SK-N-SH (cell line): ENCODE data around the gene SIDT1. TPM values are rescaled to one million over a fixed set of nuclear protein-coding genes. Genes with fewer than 3 reads are reported as not detected.

Experiments used
- CTCF ChIA-PET: fragments of 300-600, 350-600 bp; formaldehyde crosslinking; extraction: SDS; loops from one replicate; lab custom pipeline; 2021; lab: Yijun Ruan, JAX
- POLR2A ChIA-PET: fragments of 350-600 bp; sonication (Branson Sonifier 250); formaldehyde crosslinking; extraction: SDS; loops from one replicate; lab custom pipeline; 2020; ENCODE audit warnings: antibody characterized with exemption, inconsistent platforms; lab: Yijun Ruan, JAX
- DNase-seq: peaks from one replicate; pipeline ENCODE4 v3.0.0; 2012
- H2AFZ ChIP-seq: fragments of 200-600 bp; sonication (generic); 2 replicates; pipeline ENCODE4 v1.8.1; 2016; ENCODE audit warnings: antibody characterized with exemption, mild to moderate bottlenecking, low read depth
- H3F3A ChIP-seq: fragments of 200-600 bp; sonication (generic); replicated peaks from 2 replicates; pipeline ENCODE3; 2016; ENCODE audit warnings: antibody characterized with exemption, mild to moderate bottlenecking; ENCODE audit not compliant: insufficient read depth
- H3K27ac ChIP-seq, 2 experiments: fragments of 200-500 bp in 1 of 2; fragments of 200-600 bp in 1 of 2; sonication (Bioruptor generic) in 1 of 2; sonication (generic), shearing (Covaris generic) in 1 of 2; 2 replicates each; pipeline versions ENCODE4 v1.5.1 to v1.6.1; 2014 to 2016; ENCODE audit warnings: low read depth in 2 of 2, inconsistent platforms in 1 of 2, low read length in 1 of 2, mild to moderate bottlenecking in 1 of 2, mixed read lengths in 1 of 2
- H3K27me3 ChIP-seq: fragments of 200-600 bp; sonication (generic), shearing (Covaris generic); 2 replicates; pipeline ENCODE4 v1.6.1; 2016; ENCODE audit warnings: mixed run types; ENCODE audit not compliant: insufficient read depth
- H3K36me3 ChIP-seq, 2 experiments: fragments of 200-500 bp in 1 of 2; fragments of 200-600 bp in 1 of 2; sonication (Bioruptor generic) in 1 of 2; sonication (generic) in 1 of 2; replicated peaks in 1 of 2; 2 replicates each; pipeline versions ENCODE3 to v1.5.1; 2014 to 2016; ENCODE audit warnings: low read length in 1 of 2, mild to moderate bottlenecking in 1 of 2; ENCODE audit not compliant: insufficient read depth in 2 of 2, control insufficient read depth in 1 of 2
- H3K4me1 ChIP-seq, 2 experiments: fragments of 200-500 bp in 1 of 2; fragments of 200-600 bp in 1 of 2; sonication (Bioruptor generic) in 1 of 2; sonication (generic), shearing (Covaris generic) in 1 of 2; 2 replicates each; pipeline versions ENCODE4 v1.5.1 to v1.6.1; 2014 to 2016; ENCODE audit warnings: low read depth in 1 of 2, low read length in 1 of 2, mixed run types in 1 of 2; ENCODE audit not compliant: insufficient read depth in 2 of 2, control insufficient read depth in 1 of 2
- H3K4me2 ChIP-seq: fragments of 200-600 bp; sonication (generic), shearing (Covaris generic); 2 replicates; pipeline ENCODE4 v1.6.1; 2017; ENCODE audit warnings: mixed run types
- H3K4me3 ChIP-seq, 2 experiments: fragments of 200-500 bp in 1 of 2; fragments of 200-600 bp in 1 of 2; sonication (Bioruptor generic) in 1 of 2; sonication (generic), shearing (Covaris generic) in 1 of 2; 2 replicates each; pipeline versions ENCODE4 v1.5.1 to v1.8.1; 2014 to 2016; ENCODE audit warnings: low read depth in 2 of 2, inconsistent platforms in 1 of 2, low read length in 1 of 2, mild to moderate bottlenecking in 1 of 2, mixed read lengths in 1 of 2, moderate library complexity in 1 of 2
- H3K79me2 ChIP-seq: fragments of 200-600 bp; sonication (generic); 2 replicates; pipeline ENCODE4 v1.8.1; 2017; ENCODE audit warnings: mild to moderate bottlenecking; ENCODE audit not compliant: insufficient read depth
- H3K9ac ChIP-seq: fragments of 200-600 bp; sonication (generic); 2 replicates; pipeline ENCODE4 v1.6.1; 2017; ENCODE audit warnings: mixed run types
- H3K9me2 ChIP-seq: fragments of 200-600 bp; sonication (generic); 2 replicates; pipeline ENCODE4 v1.6.1; 2017; ENCODE audit warnings: mixed run types
- H3K9me3 ChIP-seq: fragments of 200-600 bp; sonication (generic); 2 replicates; pipeline ENCODE4 v1.6.1; 2017; ENCODE audit warnings: mixed run types, mild to moderate bottlenecking, moderate library complexity
- H4K20me1 ChIP-seq: fragments of 200-600 bp; sonication (generic); 2 replicates; pipeline ENCODE4 v1.6.1; 2017; ENCODE audit warnings: mild to moderate bottlenecking, mixed run types; ENCODE audit not compliant: insufficient read depth
- EZH2phosphoT487 ChIP-seq: fragments of 200-600 bp; sonication (generic); IDR thresholded peaks from 2 replicates; pipeline ENCODE4 v1.6.1; 2017; ENCODE audit warnings: low read depth, mixed run types, mild to moderate bottlenecking, antibody characterized with exemption, moderate library complexity, borderline replicate concordance
- JUND ChIP-seq: IDR thresholded peaks from 2 replicates; pipeline ENCODE4 v1.4.0; 2012
- MEF2A ChIP-seq: IDR thresholded peaks from 2 replicates; pipeline ENCODE4 v1.4.0; 2012; ENCODE audit warnings: low read depth, borderline replicate concordance
- NFIC ChIP-seq: IDR thresholded peaks from 2 replicates; pipeline ENCODE4 v1.4.0; 2012; ENCODE audit warnings: borderline replicate concordance
- POLR2AphosphoS5 ChIP-seq: IDR thresholded peaks from 2 replicates; pipeline ENCODE4 v1.6.1; 2012; ENCODE audit warnings: low read depth, low read length
- RXRA ChIP-seq: IDR thresholded peaks from 2 replicates; pipeline ENCODE4 v1.4.0; 2012; ENCODE audit warnings: low read depth, mild to moderate bottlenecking, borderline replicate concordance
- SIN3A ChIP-seq: IDR thresholded peaks from 2 replicates; pipeline ENCODE4 v1.6.1; 2012; ENCODE audit warnings: low read depth, mild to moderate bottlenecking, low read length, moderate library complexity, borderline replicate concordance
- SMC3 ChIP-seq: IDR thresholded peaks from 2 replicates; pipeline ENCODE4 v1.6.1; 2012; ENCODE audit warnings: low read depth, low read length, improper control_type of control experiment
- TCF12 ChIP-seq: IDR thresholded peaks from 2 replicates; pipeline ENCODE4 v1.4.0; 2012
- WGBS: methylation state at CpG from one replicate; pipeline ENCODE4 v1.1.6; 2017; ENCODE audit warnings: low lambda C conversion rate; 5-methylcytosine and 5-hydroxymethylcytosine counted together
- polyA plus RNA-seq, 3 experiments: library from polyadenylated mRNA; depleted of rRNA; stranded (reverse); fragments of >200 nt; gene quantifications; 2 replicates each; pipeline ENCODE4 v1.2.3, GENCODE V29; 2012
- TF ChIP-seq, protein P1 (sequence below): fragments of 150-350 bp; IDR thresholded peaks from 2 replicates; pipeline ENCODE4 v1.6.1; 2016; ENCODE audit warnings: mild to moderate bottlenecking, low read depth, low read length
- TF ChIP-seq, protein P2 (sequence below): fragments of 150-350 bp; IDR thresholded peaks from 2 replicates; pipeline ENCODE4 v1.6.1; 2017; ENCODE audit warnings: antibody characterized with exemption, low read length, low read depth, borderline replicate concordance
- TF ChIP-seq, protein P3 (sequence below): IDR thresholded peaks from 2 replicates; pipeline ENCODE4 v1.6.1; 2012; ENCODE audit warnings: mild to moderate bottlenecking, low read depth, low read length, moderate library complexity
- TF ChIP-seq, protein P4 (sequence below): IDR thresholded peaks from 2 replicates; pipeline ENCODE4; 2012
- TF ChIP-seq, protein P5 (sequence below): IDR thresholded peaks from 2 replicates; pipeline ENCODE4 v1.4.0; 2012; ENCODE audit warnings: low read depth, borderline replicate concordance
- TF ChIP-seq, protein P6 (sequence below): fragments of 200-600 bp; sonication (generic); IDR thresholded peaks from 2 replicates; pipeline ENCODE4 v1.6.1; 2017; ENCODE audit warnings: antibody characterized with exemption, mild to moderate bottlenecking, moderate library complexity
- TF ChIP-seq, protein P7 (sequence below): IDR thresholded peaks from 2 replicates; pipeline ENCODE4 v1.4.0; 2012; ENCODE audit warnings: low read depth, borderline replicate concordance

Gene SIDT1
- polyA plus RNA-seq, 1 of the 3 experiments (the other 2 are of a cell fraction) = 0.02 TPM

DNA sequence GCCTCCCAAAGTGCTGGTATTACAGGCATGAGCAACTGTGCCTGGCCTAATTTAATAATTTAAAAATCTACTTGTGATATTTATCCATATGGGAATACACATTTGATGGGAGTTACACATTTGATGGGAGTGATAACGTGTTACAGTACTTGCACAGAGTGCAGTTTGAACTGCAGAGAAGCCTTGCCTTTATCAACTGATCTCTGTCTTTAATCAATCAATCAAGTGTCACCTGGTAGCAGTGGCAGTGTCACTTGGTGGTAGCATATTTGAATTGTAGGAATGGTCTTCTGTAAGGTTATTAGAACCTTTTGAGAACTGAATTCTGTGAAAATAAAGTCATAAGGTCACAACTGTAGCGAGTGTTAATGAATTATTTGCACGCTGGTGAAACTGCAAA, 37.8 kb downstream of the SIDT1 start:
- CTCF ChIA-PET = no interaction called here
- 68% methylated on average over 3 of the region's 3 CpGs for WGBS
- no peak overlapping the region for H3K4me2 ChIP-seq
- no peaks in the 10 kb centered on the region for H3K9me3 ChIP-seq
- no peaks in the 10 kb centered on the region for H3K36me3 ChIP-seq
- peaks cover 4% of the 10 kb centered on the region; the same call in 1 of the 2 replicates for H3K27me3 ChIP-seq
- H2AFZ ChIP-seq = no peak overlapping the region
- DNase-seq = no peak
- no peaks in the 10 kb centered on the region for H3K79me2 ChIP-seq
- POLR2A ChIA-PET = no interaction called here
- H3K9ac ChIP-seq = no peak overlapping the region
- H4K20me1 ChIP-seq = no peaks in the 10 kb centered on the region
- H3K4me1 ChIP-seq = no peaks in the 10 kb centered on the region
- H3F3A ChIP-seq = no peaks in the 10 kb centered on the region
- H3K9me2 ChIP-seq = no peaks in the 10 kb centered on the region
- H3K4me3 ChIP-seq = no peak overlapping the region
- no peak overlapping the region for H3K27ac ChIP-seq
- TF ChIP-seq, protein P1, sequence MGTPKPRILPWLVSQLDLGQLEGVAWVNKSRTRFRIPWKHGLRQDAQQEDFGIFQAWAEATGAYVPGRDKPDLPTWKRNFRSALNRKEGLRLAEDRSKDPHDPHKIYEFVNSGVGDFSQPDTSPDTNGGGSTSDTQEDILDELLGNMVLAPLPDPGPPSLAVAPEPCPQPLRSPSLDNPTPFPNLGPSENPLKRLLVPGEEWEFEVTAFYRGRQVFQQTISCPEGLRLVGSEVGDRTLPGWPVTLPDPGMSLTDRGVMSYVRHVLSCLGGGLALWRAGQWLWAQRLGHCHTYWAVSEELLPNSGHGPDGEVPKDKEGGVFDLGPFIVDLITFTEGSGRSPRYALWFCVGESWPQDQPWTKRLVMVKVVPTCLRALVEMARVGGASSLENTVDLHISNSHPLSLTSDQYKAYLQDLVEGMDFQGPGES = no peak
- no peak for TF ChIP-seq SIN3A
- TF ChIP-seq, protein P2, sequence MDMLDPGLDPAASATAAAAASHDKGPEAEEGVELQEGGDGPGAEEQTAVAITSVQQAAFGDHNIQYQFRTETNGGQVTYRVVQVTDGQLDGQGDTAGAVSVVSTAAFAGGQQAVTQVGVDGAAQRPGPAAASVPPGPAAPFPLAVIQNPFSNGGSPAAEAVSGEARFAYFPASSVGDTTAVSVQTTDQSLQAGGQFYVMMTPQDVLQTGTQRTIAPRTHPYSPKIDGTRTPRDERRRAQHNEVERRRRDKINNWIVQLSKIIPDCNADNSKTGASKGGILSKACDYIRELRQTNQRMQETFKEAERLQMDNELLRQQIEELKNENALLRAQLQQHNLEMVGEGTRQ = no peak
- TF ChIP-seq, protein P3, sequence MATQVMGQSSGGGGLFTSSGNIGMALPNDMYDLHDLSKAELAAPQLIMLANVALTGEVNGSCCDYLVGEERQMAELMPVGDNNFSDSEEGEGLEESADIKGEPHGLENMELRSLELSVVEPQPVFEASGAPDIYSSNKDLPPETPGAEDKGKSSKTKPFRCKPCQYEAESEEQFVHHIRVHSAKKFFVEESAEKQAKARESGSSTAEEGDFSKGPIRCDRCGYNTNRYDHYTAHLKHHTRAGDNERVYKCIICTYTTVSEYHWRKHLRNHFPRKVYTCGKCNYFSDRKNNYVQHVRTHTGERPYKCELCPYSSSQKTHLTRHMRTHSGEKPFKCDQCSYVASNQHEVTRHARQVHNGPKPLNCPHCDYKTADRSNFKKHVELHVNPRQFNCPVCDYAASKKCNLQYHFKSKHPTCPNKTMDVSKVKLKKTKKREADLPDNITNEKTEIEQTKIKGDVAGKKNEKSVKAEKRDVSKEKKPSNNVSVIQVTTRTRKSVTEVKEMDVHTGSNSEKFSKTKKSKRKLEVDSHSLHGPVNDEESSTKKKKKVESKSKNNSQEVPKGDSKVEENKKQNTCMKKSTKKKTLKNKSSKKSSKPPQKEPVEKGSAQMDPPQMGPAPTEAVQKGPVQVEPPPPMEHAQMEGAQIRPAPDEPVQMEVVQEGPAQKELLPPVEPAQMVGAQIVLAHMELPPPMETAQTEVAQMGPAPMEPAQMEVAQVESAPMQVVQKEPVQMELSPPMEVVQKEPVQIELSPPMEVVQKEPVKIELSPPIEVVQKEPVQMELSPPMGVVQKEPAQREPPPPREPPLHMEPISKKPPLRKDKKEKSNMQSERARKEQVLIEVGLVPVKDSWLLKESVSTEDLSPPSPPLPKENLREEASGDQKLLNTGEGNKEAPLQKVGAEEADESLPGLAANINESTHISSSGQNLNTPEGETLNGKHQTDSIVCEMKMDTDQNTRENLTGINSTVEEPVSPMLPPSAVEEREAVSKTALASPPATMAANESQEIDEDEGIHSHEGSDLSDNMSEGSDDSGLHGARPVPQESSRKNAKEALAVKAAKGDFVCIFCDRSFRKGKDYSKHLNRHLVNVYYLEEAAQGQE = no peak
- TF ChIP-seq, protein P4, sequence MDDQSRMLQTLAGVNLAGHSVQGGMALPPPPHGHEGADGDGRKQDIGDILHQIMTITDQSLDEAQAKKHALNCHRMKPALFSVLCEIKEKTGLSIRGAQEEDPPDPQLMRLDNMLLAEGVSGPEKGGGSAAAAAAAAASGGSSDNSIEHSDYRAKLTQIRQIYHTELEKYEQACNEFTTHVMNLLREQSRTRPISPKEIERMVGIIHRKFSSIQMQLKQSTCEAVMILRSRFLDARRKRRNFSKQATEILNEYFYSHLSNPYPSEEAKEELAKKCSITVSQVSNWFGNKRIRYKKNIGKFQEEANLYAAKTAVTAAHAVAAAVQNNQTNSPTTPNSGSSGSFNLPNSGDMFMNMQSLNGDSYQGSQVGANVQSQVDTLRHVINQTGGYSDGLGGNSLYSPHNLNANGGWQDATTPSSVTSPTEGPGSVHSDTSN = no peak
- TF ChIP-seq EZH2phosphoT487 = no peak
- no peak for TF ChIP-seq MEF2A
- no peak for TF ChIP-seq JUND
- TF ChIP-seq RXRA = no peak
- TF ChIP-seq NFIC = no peak
- TF ChIP-seq, protein P5, sequence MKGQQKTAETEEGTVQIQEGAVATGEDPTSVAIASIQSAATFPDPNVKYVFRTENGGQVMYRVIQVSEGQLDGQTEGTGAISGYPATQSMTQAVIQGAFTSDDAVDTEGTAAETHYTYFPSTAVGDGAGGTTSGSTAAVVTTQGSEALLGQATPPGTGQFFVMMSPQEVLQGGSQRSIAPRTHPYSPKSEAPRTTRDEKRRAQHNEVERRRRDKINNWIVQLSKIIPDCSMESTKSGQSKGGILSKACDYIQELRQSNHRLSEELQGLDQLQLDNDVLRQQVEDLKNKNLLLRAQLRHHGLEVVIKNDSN = no peak
- TF ChIP-seq, protein P6, sequence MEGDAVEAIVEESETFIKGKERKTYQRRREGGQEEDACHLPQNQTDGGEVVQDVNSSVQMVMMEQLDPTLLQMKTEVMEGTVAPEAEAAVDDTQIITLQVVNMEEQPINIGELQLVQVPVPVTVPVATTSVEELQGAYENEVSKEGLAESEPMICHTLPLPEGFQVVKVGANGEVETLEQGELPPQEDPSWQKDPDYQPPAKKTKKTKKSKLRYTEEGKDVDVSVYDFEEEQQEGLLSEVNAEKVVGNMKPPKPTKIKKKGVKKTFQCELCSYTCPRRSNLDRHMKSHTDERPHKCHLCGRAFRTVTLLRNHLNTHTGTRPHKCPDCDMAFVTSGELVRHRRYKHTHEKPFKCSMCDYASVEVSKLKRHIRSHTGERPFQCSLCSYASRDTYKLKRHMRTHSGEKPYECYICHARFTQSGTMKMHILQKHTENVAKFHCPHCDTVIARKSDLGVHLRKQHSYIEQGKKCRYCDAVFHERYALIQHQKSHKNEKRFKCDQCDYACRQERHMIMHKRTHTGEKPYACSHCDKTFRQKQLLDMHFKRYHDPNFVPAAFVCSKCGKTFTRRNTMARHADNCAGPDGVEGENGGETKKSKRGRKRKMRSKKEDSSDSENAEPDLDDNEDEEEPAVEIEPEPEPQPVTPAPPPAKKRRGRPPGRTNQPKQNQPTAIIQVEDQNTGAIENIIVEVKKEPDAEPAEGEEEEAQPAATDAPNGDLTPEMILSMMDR = no peak
- TF ChIP-seq, protein P7, sequence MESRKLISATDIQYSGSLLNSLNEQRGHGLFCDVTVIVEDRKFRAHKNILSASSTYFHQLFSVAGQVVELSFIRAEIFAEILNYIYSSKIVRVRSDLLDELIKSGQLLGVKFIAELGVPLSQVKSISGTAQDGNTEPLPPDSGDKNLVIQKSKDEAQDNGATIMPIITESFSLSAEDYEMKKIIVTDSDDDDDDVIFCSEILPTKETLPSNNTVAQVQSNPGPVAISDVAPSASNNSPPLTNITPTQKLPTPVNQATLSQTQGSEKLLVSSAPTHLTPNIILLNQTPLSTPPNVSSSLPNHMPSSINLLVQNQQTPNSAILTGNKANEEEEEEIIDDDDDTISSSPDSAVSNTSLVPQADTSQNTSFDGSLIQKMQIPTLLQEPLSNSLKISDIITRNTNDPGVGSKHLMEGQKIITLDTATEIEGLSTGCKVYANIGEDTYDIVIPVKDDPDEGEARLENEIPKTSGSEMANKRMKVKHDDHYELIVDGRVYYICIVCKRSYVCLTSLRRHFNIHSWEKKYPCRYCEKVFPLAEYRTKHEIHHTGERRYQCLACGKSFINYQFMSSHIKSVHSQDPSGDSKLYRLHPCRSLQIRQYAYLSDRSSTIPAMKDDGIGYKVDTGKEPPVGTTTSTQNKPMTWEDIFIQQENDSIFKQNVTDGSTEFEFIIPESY = no peak
- no peak for TF ChIP-seq TCF12
- TF ChIP-seq SMC3 = no peak
- TF ChIP-seq POLR2AphosphoS5 = no peak
